Measurements from ENCODE around the gene ZYG11A. TPM values are rescaled to one million over a fixed set of nuclear protein-coding genes. Genes with fewer than 3 reads are reported as not detected.

Gene ZYG11A
- total RNA-seq, 1 donor from 2014 or later: 0.18 TPM

Small RNA genes lying within 50 kb of the gene (microRNA-seq; reads per million reads assigned to microRNA genes)
- gene MIR1273F (ENCODE audit: unreplicated experiment) (not detected), gene MIR1273G (ENCODE audit: unreplicated experiment) (not detected), gene MIR5095 (ENCODE audit: unreplicated experiment) (not detected)

Other genes starting within 250 kb of the ZYG11A start
- gene GPX7, start 240.4 kb upstream of the ZYG11A start, total RNA-seq (ENCODE audit: unreplicated experiment): 59.4 TPM
- gene SHISAL2A, start 209.6 kb upstream of the ZYG11A start, total RNA-seq (ENCODE audit: unreplicated experiment): not detected
- gene COA7, start 144.4 kb upstream of the ZYG11A start, total RNA-seq (ENCODE audit: unreplicated experiment): 14.4 TPM
- 39.0 TPM for gene ZYG11B, start 116.3 kb upstream of the ZYG11A start, total RNA-seq (ENCODE audit: unreplicated experiment)
- 4.3 TPM for gene ECHDC2, start 79.0 kb downstream of the ZYG11A start, total RNA-seq (ENCODE audit: unreplicated experiment)
- 93.2 TPM for gene SCP2, start 84.5 kb downstream of the ZYG11A start, total RNA-seq (ENCODE audit: unreplicated experiment)
- 0.10 TPM for gene PODN, start 219.5 kb downstream of the ZYG11A start, total RNA-seq (ENCODE audit: unreplicated experiment)